Right atrium auricular region (tissue), 2 donors: Measurements from ENCODE around the gene KCNJ11. TPM values are rescaled to one million over a fixed set of nuclear protein-coding genes. Genes with fewer than 3 reads are reported as not detected.

Source experiments
- DNase-seq: peaks from one replicate; pipeline ENCODE4 v3.0.0-alpha.2; 2019; ENCODE audit warnings: low spot score
- H3K27ac ChIP-seq, 2 donors: fragments of 200-600 bp; sonication (generic); 1 replicate in 1 of 2; 2 replicates in 1 of 2; pipeline ENCODE4 v1.5.1; 2016 to 2019
- H3K27me3 ChIP-seq, 2 donors: fragments of 200-600 bp; sonication (generic); one replicate each; pipeline versions ENCODE4 v1.5.1 to v1.6.0; 2017 to 2019
- H3K36me3 ChIP-seq: fragments of 200-600 bp; sonication (generic); one replicate; pipeline ENCODE4 v1.5.1; 2016
- H3K4me1 ChIP-seq, 2 donors: fragments of 200-600 bp; sonication (generic); one replicate each; pipeline versions ENCODE4 v1.5.1 to v1.6.0; 2017 to 2019
- H3K4me3 ChIP-seq, 2 donors: fragments of 200-600 bp; sonication (generic); 1 replicate in 1 of 2; 2 replicates in 1 of 2; pipeline ENCODE4 v1.5.1; 2017 to 2019; ENCODE audit warnings: mild to moderate bottlenecking in 1 of 2, moderate library complexity in 1 of 2
- H3K9me3 ChIP-seq, 2 donors: fragments of 200-600 bp; sonication (generic); one replicate each; pipeline ENCODE4 v1.5.1; 2019
- total RNA-seq, 2 donors: library from RNA; depleted of rRNA; stranded (reverse); fragments of >200 nt; gene quantifications; one replicate each; pipeline ENCODE4 v1.1.0, GENCODE V29; 2016
- TF ChIP-seq, protein P1 (sequence below), 2 donors: fragments of 200-600 bp; sonication (generic); IDR thresholded peaks; one replicate each; pipeline ENCODE4 v1.5.1; 2019; ENCODE audit warnings: antibody characterized with exemption in 2 of 2

KCNJ11 gene
- total RNA-seq, 2 donors from 2014 or later, result 18.7 to 19.5 TPM

- TF ChIP-seq, protein P1, sequence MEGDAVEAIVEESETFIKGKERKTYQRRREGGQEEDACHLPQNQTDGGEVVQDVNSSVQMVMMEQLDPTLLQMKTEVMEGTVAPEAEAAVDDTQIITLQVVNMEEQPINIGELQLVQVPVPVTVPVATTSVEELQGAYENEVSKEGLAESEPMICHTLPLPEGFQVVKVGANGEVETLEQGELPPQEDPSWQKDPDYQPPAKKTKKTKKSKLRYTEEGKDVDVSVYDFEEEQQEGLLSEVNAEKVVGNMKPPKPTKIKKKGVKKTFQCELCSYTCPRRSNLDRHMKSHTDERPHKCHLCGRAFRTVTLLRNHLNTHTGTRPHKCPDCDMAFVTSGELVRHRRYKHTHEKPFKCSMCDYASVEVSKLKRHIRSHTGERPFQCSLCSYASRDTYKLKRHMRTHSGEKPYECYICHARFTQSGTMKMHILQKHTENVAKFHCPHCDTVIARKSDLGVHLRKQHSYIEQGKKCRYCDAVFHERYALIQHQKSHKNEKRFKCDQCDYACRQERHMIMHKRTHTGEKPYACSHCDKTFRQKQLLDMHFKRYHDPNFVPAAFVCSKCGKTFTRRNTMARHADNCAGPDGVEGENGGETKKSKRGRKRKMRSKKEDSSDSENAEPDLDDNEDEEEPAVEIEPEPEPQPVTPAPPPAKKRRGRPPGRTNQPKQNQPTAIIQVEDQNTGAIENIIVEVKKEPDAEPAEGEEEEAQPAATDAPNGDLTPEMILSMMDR (IDR thresholded peaks at IDR 0.05), result no peak
- no peak for DNase-seq
- Histone ChIP-seq H3K4me1 (peaks cover 0 to 7% of the 10 kb centered on the region in 2 donors), H3K9me3 (no peaks in the 10 kb centered on the region), H3K27me3 (no peaks in the 10 kb centered on the region), H3K4me3 (no peak overlapping the region), H3K36me3 (no peaks in the 10 kb centered on the region), H3K27ac (no peak overlapping the region)
These were observed 25.2 kb upstream of the KCNJ11 start for GRCh38 chr11:17413414-17414316.

DNA sequence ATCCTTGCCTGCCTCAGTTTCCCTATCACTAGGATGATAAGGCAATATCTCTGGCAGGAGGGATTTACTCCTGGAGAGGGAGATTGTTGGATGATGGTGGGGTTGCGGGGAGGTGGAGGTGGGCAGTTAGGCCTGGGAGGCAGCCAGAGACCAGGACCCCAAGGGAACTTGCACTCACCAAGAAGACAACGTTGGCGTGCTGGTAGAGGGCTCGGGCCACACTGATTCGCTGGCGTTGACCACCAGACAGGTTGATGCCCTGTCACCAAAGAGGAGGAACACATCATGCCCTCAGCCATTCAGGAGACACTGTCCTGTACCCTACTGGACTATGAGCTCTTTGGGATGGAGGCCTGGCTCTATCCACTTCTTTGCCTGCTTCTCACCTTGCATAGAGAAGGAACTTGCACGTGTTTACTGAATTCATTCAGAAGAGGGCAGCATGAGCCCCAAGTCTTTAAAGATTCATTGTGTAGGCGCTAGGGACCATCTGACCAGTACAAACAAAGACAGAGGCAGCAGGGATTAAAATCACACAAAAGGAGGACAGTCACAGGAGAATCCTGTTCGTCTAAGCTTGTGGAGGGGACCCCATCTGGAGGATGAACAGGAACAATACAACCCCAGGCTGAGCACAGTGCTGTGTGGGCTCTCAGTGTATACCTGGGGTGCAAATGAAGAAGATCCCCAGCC is 24.2 kb upstream of the KCNJ11 start:
- no peaks in the 10 kb centered on the region for H3K9me3 ChIP-seq
- TF ChIP-seq, protein P1 (IDR thresholded peaks at IDR 0.05), result no peak
- no peaks in the 10 kb centered on the region for H3K27me3 ChIP-seq
- no peaks in the 10 kb centered on the region for H3K36me3 ChIP-seq
- no peak overlapping the region for H3K4me3 ChIP-seq
- no peak for DNase-seq
- peaks cover 0 to 7% of the 10 kb centered on the region in 2 donors for H3K4me1 ChIP-seq
- no peak overlapping the region for H3K27ac ChIP-seq

DNA sequence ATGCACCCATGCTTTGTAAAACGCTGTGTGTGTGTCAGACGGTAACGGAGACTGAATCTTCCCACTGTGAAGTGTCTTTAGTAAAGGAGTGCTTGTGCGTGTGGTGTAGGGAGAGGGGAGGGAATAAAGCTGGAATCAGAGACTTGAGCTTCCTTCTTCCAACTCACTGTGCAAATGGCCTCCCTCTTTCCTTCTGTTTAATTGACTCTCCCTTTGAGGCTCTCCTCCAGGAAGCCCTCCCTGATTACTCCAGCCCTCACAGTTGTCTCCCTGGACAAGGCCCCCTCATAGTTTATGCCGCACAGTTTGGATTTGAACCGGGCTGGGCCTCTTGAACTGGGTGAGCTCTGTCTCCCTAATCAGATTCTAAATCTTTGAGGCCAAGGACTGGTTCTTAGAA is 23.0 kb upstream of the KCNJ11 start:
- peaks cover 0 to 12% of the 10 kb centered on the region in 2 donors for H3K4me1 ChIP-seq
- TF ChIP-seq, protein P1 (IDR thresholded peaks at IDR 0.05), result no peak
- no peak for DNase-seq
- H3K36me3 ChIP-seq, result no peaks in the 10 kb centered on the region
- H3K27ac ChIP-seq, result no peak overlapping the region
- H3K27me3 ChIP-seq, result no peaks in the 10 kb centered on the region
- no peak overlapping the region for H3K4me3 ChIP-seq
- no peaks in the 10 kb centered on the region for H3K9me3 ChIP-seq

DNA sequence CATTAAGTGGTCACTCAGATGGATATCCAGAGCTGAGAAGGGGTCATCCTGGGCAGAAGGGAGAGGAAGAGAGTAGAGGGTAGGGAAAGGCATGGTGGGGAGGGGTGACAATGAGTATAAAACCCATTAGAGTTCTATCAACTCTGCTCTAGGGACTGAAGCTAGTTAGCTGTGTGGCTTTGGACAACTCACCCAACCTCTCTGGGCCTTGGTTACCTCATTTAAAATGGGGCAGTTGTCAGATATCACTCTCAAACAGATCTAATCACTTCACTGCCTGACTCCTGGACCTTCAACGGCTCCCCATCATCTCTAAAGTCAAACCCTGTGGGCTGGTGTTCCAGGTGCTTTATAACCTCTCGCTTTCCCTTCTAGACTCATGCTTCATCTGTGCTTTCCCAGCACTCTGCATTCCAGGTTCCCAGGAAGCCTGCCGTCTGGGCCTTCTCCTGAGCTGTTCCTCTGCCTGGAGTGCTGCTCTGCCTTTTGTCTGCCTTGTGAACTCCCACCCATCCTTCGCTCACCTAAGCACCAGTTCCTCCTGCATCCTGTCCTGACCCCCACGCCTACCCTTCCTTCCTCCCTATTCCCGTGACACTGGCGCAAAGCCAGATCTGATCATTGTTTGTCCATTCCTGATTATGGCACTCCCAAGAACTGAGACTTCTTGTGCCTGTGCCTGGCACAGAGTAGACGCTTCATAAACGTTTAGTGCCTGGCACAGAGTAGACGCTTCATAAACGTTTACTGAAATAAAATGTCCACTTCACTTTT is 22.3 kb upstream of the KCNJ11 start:
- H3K4me3 ChIP-seq, result no peak overlapping the region
- no peaks in the 10 kb centered on the region for H3K36me3 ChIP-seq
- no peaks in the 10 kb centered on the region for H3K27me3 ChIP-seq
- H3K4me1 ChIP-seq, result peaks cover 0 to 12% of the 10 kb centered on the region in 2 donors
- DNase-seq, result no peak
- TF ChIP-seq, protein P1 (IDR thresholded peaks at IDR 0.05), result no peak
- H3K27ac ChIP-seq, result no peak overlapping the region
- no peaks in the 10 kb centered on the region for H3K9me3 ChIP-seq

- no peaks in the 10 kb centered on the region for H3K27me3 ChIP-seq
- H3K4me3 ChIP-seq, result no peak overlapping the region
- peaks cover 0 to 24% of the 10 kb centered on the region in 2 donors for H3K4me1 ChIP-seq
- no peak for DNase-seq
- H3K27ac ChIP-seq, result no peak overlapping the region
- H3K36me3 ChIP-seq, result no peaks in the 10 kb centered on the region
- TF ChIP-seq, protein P1 (IDR thresholded peaks at IDR 0.05), result no peak
- H3K9me3 ChIP-seq, result no peaks in the 10 kb centered on the region
These were observed 20.2 kb upstream of the KCNJ11 start for GRCh38 chr11:17408641-17409040.
